ENCODE measurements around the gene ZDHHC19. TPM values are rescaled to one million over a fixed set of nuclear protein-coding genes. Genes with fewer than 3 reads are reported as not detected.

ZDHHC19 gene
- total and polyA plus RNA-seq, 7 donors: 0.38 to 0.99 TPM; not detected in 5

GRCh38 chr3:196232882-196233251 lies 21.7 kb upstream of the ZDHHC19 start:
- WGBS, 2 donors: 84 to 94% methylated on average over 8 of the region's 8 CpGs

GRCh38 chr3:196232154-196232881 lies 21.1 kb upstream of the ZDHHC19 start:
- no peak for DNase-seq
- H3K4me3 ChIP-seq: no peak overlapping the region
- intact Hi-C loops (cut with DNase I): no loop called here
- peaks cover 0 to 5% (median 0%) of the 10 kb centered on the region in 3 donors for H3K27me3 ChIP-seq
- peaks cover 0 to 5% (median 0%) of the 10 kb centered on the region in 4 donors for H3K4me1 ChIP-seq
- H3K9me3 ChIP-seq: no peaks in the 10 kb centered on the region
- H3K27ac ChIP-seq: no peak overlapping the region
- 93 to 95% methylated on average over 12 of the region's 12 CpGs for WGBS, 2 donors
- no peak for TF ChIP-seq EP300 (IDR thresholded peaks at IDR 0.05)
- no peak for TF ChIP-seq POLR2AphosphoS5 (IDR thresholded peaks at IDR 0.05)
- no peak for TF ChIP-seq CTCF (IDR thresholded peaks at IDR 0.05)
- no peak for TF ChIP-seq POLR2A (IDR thresholded peaks at IDR 0.05)
- H3K36me3 ChIP-seq: peaks cover 0 to 7% (median 3%) of the 10 kb centered on the region in 4 donors

More at GRCh38 chr3:196232882-196233251, 21.7 kb upstream of the ZDHHC19 start:
- TF ChIP-seq POLR2A (IDR thresholded peaks at IDR 0.05): no peak
- TF ChIP-seq EP300 (IDR thresholded peaks at IDR 0.05): no peak
- no peak for TF ChIP-seq POLR2AphosphoS5 (IDR thresholded peaks at IDR 0.05)
- Histone ChIP-seq H3K36me3 (peaks cover 3 to 12% (median 7%) of the 10 kb centered on the region in 4 donors), H3K27ac (no peak overlapping the region), H3K9me3 (no peaks in the 10 kb centered on the region), H3K4me1 (peaks cover 0 to under 1% (median 0%) of the 10 kb centered on the region in 4 donors), H3K4me3 (no peak overlapping the region), H3K27me3 (no peaks in the 10 kb centered on the region)
- intact Hi-C loops (cut with DNase I): no loop called here
- no peak for DNase-seq

GRCh38 chr3:196227629-196228493 lies 16.7 kb upstream of the ZDHHC19 start:
- peak; percentile 42 for DNase-seq
- peaks cover 0 to 5% (median 0%) of the 10 kb centered on the region in 4 donors for H3K4me1 ChIP-seq
- intact Hi-C loops (cut with DNase I): no loop called here

GRCh38 chr3:196227121-196227561 lies 15.9 kb upstream of the ZDHHC19 start:
- TF ChIP-seq CTCF (IDR thresholded peaks at IDR 0.05): no peak
- TF ChIP-seq EP300 (IDR thresholded peaks at IDR 0.05): no peak
- TF ChIP-seq POLR2A (IDR thresholded peaks at IDR 0.05): no peak
- no peak for TF ChIP-seq POLR2AphosphoS5 (IDR thresholded peaks at IDR 0.05)
- intact Hi-C loops (cut with DNase I): no loop called here

More at GRCh38 chr3:196227629-196228493, 16.7 kb upstream of the ZDHHC19 start:
- peaks cover 0 to 15% (median 0%) of the 10 kb centered on the region in 3 donors for H3K27me3 ChIP-seq
- H3K36me3 ChIP-seq: no peaks in the 10 kb centered on the region
- no peak overlapping the region for H3K27ac ChIP-seq
- WGBS, 2 donors: 57 to 67% methylated on average over 24 of the region's 24 CpGs
- H3K4me3 ChIP-seq: no peak overlapping the region
- no peak for TF ChIP-seq CTCF (IDR thresholded peaks at IDR 0.05)
- TF ChIP-seq EP300 (IDR thresholded peaks at IDR 0.05): no peak
- no peak for TF ChIP-seq POLR2AphosphoS5 (IDR thresholded peaks at IDR 0.05)
- no peak for TF ChIP-seq POLR2A (IDR thresholded peaks at IDR 0.05)
- H3K9me3 ChIP-seq: no peaks in the 10 kb centered on the region

More at GRCh38 chr3:196227121-196227561, 15.9 kb upstream of the ZDHHC19 start:
- H3K4me1 ChIP-seq: peaks cover 0 to 5% (median 0%) of the 10 kb centered on the region in 4 donors
- no peaks in the 10 kb centered on the region for H3K36me3 ChIP-seq
- H3K9me3 ChIP-seq: no peaks in the 10 kb centered on the region
- peak; percentile 48 for DNase-seq
- peaks cover 0 to 15% (median 0%) of the 10 kb centered on the region in 3 donors for H3K27me3 ChIP-seq
- WGBS, 2 donors: 78 to 85% methylated on average over 14 of the region's 14 CpGs
- no peak overlapping the region for H3K27ac ChIP-seq
- H3K4me3 ChIP-seq: no peak overlapping the region
